NCI-H2196 (cell line): ENCODE data around the gene AP4E1.
"Not testable (repeated sequence)": the region's sequence is repeated elsewhere in the genome, so short reads cannot be mapped to it uniquely, and the experiment has no call there.

ENCODE experiments used
- DNase-seq: peaks from one replicate; lab custom pipeline; 2025; ENCODE audit not compliant: unreplicated experiment; lab: John Stamatoyannopoulos, UW

AP4E1 gene

DNA sequence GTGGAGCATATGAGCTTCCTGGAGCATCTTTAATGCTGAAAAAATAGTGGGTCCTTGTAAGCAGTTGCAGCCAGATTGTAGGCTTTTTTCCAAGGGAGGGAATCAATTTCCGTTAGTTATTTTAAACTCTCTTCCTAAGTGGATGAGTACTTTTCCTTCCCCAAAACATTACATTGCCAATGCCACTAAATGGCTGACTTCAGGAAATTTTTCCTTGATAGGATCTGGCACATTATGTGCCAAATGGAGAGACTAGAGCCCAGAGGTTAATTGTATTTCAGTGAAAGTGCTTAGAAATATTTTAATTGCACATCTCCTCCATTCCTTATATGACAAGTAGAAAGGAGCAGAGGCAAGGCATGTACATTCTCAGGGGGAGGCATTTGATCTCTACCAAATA, 102.7 kb downstream of the AP4E1 start:
- DNase-seq, result no peak

DNA sequence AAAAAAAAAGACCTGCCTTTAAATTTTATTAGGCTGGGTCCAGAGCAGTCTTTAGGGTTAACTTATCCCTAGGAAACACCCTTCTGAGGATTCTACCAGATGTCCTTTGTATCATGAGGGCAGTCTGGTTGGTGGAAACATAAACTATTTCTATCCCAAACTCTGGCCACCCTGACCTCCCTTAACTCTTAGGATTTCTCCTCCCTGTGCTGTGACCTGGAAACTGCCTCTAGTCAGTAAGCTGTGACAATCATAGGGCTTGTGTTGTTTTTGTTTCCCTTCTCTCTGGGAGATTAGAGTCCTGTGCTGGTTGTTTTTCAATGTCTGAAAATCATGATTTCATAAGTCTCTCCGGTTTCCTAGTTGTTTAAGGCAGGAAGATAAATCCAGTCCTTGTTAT, 108.1 kb downstream of the AP4E1 start:
- no peak for DNase-seq

DNA sequence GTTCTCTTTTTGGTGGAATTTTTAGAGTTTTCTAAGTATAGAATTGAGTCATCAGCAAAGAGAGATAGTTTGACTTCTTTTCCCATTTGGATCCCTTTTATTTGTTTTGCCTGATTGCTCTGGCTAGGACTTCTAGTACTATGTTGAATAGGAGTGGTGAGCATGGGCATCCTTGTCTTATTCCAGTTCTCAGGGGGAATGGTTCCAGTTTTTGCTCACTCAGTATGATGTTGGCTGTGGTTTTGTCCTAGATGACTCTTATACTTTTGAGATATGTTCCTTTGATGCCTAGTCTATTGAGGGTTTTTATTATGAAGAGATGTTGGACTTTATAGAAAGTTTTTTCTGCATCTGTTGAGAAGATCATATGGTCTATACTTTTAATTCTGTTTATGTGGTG, 113.7 kb downstream of the AP4E1 start:
- DNase-seq, result no peak

DNA sequence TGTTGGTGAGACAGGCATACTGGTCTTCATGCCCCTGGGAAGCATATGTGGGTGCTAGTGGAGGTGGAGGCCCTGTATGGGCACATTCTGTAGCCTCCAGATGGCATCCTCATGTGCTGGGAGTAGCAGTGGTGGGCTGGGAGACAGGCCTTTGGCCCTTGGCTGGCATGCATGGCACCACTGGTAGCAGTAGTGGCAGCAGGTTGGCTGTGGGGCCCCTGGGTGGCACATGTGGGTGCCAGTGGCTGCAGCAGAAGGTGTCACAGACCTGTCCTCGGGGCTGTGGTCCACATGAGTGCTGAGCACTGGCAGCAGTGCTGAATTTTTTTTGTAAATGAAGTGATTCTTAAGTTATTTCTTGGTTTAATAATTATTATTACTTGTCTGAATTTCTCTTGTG, 115.0 kb downstream of the AP4E1 start:
- DNase-seq, result no peak

DNA sequence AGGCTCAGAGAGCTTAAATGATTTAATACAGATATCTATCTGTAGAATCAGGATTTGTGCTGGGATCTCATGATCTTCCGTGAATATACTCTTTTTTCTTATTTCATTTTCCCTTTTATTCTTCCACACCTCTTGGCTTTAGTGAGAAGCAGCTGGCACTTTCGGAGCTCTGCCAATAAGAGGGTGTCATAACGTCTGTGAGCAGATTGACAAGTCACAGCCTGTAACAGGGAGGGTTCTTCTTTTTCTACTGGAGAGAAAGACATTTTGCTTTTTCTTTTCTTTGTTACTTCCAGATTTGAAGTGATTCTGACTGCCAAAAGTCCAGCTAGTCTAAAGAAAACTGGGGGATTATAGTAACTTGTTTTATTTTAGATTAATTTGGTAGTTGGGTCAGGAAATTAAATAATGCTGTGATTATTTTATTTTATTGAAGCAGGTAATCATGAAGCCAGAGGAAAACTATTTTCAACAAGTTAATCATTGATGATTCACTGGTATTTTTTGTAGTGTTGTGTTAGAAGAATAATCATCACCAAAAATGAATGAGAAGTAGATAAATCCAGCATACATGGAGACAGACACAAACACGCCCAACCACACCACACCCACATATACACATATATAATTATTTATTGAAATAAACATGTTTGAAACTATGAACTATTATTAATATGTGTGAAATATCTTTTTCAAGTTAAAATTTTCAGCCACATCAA, 116.4 kb downstream of the AP4E1 start:
- no peak for DNase-seq

DNA sequence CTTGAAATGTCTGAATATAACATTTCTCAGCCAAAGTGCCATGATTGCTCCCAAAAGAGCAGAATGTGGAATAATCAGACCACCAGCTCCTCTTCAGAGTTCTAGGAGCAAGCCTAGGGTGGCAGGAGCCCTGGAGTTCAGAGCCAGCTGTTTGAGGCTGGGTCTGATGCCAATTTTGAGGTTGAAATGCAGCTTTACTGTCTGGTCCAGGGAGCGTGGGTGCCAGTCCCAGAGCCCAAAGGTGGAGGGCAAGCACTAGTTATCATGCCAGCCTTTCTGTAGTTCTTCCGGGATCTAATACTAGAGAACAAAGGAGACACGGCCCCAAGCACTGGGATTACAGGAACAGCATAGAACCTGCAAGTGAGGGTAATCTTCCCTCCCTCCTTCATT, 117.0 kb downstream of the AP4E1 start:
- no peak for DNase-seq

DNA sequence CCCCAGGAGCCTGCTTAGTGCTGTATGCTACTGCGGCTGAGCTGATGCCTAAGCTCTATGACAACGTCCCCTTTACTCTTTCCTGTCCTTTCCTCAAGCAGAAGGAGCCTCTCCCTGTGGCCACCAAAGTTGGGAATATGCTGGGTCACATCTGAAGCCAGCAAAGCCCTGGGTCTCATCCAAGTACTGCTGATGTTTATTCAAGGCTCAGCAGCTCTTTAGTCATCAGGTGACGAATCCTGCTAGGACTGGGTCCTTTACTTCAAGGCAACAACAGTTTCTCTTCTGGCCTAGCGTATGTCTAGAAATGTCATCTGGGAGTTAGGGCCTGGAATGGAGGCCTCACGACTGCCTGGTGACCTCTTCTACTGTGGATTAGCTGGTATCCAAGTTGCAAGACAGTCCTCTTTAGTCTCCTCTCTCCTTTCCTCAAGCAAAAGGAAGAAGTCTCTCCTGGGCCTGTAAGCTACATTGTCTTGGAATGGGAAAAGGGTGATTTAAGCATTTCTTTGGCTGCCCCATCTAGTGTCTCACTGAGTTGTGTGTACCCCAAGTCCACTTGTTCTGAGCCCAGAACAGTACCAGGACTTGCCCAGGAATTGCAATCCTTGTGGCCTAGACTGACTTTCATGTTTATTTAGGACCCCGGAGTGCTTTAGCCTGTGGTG, 122.3 kb downstream of the AP4E1 start:
- DNase-seq, result no peak

DNA sequence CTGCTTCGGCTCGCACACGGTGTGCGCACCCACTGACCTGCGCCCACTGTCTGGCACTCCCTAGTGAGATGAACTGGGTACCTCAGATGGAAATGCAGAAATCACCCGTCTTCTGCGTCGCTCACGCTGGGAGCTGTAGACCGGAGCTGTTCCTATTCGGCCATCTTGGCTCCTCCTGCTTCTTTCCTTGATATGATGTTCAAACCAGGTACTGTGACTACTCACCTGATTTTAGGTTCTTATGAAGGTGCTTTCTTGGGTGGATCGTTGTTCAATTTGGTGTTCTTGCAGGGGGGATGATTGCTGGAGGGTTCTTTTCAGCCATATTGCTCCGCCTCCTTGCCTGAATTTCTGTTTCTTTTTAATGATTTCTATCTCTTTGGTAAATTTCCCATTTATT, 129.0 kb downstream of the AP4E1 start:
- DNase-seq, result not testable (repeated sequence)

DNA sequence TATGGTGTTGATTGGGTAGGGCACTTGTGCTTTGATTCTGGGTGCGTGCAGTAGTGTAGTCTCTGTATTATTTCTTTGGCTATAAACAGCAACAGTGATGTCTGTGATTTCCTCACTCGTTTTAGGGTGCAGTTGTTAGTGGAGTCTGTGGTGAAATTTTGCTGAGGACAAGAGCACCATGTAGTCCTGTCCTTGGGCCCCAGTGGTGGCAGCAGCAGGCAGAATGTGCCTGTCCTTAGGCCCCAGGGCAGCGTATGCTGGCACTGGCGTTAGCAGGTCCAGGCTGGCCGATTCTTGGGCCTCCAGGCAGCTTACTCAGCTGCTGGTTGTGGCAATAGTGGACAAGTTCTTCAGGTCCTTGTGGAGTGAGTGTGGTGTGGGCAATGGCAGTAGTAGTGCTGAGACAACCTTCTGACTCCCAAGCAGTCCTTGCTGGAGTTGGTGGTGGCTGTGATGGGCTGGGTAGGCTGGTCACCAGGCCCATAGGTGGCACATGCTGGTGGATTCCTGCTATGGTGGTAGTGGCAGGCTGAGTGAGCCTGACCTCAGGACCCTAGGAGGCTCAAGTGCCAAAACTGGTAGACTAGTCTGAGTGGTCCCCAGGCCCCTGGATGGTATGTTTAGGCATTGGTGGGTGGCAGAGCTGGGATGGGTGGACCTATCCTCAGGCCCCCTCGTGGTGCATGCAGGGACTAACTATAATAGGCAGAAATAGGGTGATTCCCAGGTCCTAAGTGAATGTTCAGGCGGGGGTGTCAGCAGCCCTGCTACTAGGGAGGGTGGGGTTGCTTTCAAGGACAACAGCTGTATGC, 129.9 kb downstream of the AP4E1 start:
- DNase-seq, result no peak

DNA sequence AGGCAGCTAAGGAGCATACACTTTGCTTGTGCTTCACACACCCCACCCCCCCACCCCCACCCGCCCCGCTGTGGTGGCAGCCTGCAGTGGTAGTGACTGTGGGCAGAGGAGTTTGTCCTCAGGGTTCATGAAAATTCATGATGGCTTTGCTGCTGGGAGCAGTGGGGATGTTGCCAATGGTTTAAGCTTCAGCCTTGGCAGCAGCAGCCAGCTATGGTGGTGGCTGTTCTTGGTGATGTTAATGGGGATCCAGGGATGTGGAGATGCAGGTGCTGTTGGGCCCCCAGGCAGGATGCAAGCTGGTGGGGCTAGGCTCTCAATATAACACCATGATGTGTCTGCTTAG, 130.5 kb downstream of the AP4E1 start:
- no peak for DNase-seq

DNA sequence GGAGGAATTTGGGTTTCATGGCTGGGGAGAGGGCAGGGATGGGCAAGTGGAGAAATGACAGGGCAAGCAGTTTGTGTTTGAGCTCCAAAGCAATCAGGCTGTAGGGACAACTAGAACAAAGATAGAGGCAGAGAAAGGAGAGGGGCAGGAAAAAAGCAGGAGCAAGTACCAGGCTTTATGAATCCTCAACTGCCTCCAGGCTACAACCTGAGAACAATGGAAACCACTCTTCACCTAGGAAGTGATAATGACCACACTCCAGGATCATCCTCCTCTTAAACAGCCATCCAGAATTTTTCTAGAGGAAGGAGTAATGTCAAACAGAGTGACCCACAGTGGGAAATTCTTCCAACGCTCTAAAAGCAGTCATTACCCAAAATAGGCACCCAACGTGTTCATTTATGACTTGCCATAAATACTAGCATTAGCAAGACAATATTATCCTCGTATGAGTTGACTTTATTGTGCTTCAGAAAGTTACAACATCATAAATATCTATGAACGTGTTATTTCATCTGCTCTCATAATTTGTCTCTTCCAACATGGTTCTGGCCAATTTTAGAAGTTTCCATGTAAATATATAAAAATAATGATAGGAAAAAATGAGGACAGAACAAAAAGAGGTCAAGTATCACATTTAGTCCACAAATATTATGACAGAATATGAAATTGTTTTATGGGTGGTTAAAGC, 135.7 kb downstream of the AP4E1 start:
- no peak for DNase-seq

DNA sequence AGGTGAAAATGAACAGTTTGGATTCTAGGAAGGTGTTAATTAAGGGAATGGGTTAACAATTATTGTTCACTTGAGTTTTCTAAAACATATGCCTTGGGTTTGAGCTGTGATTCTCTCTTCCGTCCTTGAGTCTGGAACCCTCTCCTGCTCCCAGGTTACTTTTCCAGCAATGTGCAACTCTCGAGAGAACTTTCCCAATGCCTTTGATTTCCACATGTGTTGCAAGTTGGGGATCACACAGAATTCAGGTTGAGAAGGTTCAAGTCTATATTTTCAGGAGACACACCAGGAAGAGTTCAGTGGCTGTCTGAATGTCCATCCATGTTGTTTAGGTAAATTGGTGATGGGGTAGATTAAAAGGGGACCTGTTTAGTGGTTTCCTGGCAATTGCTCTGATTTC, 137.5 kb downstream of the AP4E1 start:
- DNase-seq, result no peak

DNA sequence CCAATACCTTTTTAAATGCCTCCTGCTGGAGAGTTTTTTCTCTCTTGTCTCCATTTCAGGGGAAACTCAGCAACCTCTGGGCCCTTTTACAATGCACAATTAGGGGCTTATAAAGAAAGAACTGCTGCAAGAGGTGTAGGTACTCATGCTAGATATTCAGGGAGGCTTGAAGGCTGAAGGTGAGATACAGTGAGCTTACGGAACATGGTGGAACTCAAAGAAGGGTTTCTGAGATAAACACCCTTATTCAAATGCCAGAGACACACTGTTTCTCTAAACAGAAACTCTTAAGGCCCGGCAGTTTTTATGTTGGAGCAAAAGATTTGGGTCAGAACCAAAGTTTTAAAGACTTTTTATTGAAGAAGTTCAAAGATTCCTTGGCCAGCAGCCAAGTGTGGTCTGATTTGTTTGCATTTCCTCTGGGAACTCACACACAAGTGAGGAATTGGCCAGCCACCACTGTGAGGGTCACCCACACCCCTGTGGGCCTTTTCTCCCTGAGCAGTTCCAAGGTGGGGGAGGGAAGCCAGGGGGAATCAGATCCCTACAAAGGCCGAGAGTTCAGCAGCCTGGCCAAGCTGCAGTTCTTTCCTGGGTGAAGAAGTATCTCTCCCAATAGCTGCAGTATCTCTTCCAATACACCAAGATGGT, 138.4 kb downstream of the AP4E1 start:
- DNase-seq, result no peak

DNA sequence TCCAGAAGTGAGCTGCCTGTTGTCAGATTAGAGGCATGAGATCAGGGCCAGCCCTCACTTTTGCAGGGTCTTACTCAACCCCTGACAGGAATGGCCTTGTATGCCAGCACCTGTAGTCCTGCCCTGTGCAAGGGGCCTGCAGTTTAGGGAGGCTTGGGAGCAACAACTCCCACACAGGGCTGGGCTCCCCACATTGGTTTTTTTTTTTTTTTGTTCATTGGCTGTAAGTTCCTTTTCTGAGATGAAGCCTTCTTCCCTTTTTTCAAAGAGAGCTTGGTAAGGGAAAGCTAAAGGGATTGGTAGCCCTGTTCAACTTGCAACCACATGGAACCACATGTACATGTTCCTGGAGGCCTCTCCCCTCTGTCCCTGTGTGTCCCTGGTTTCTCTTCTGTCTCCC, 139.8 kb downstream of the AP4E1 start:
- no peak for DNase-seq

DNA sequence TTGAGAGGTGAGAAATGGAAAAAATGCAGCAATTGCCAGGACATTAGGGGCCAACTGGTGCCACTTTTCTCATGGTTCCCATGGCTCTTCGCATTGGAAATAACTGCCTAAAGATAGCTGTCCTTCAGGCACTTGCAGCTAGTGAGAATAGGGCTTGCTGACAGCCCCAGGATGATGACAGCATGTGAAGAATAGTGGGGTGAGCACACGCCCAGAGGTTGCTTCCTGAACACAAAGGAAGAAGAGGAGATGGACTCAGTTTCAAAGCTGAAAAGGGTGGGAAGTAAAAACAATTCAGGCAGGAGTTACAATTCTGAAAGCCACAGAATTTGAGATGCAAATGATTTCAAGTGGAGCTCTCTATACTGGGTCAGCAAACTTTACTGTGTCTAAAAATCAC, 140.6 kb downstream of the AP4E1 start:
- DNase-seq, result no peak

DNA sequence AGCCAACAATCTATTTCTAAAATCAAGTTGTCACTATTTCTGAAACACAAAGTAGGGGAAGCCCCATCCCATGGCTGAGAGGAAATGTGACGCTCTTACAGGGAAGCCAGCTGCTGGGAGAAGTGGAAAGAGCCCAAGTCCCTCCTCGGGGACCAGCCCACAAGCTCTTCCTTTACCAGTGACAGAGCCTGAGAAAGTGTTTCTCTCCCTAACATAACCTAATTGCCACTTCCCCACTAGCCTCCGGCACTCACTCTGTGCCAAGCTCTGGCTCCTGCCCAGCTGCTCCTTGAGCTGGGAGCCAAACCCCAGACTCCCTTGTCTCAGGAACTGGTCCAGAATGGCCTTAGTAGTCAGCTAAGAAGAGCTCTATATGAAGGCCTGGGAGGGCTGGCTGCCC, 143.3 kb downstream of the AP4E1 start:
- DNase-seq, result peak; percentile 12

DNA sequence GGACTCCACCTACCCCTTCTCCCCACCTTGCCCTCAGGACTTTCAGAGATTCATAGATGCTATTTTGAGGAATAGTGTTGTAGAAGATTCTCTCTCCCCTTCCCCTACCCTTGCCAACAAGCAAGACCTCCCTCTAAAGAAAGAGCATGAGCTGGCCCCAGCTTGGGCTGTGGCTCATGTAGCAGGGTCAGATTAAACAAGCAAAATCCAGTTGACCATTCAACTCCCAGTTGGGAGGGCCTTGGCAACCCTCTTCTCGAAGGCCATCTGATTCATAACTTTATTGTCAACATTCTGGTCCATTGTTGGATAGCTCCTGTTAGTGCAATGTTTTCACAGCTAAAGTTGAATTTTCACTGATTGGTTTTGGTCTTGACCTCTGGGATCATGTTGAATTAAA, 145.1 kb downstream of the AP4E1 start:
- no peak for DNase-seq

DNA sequence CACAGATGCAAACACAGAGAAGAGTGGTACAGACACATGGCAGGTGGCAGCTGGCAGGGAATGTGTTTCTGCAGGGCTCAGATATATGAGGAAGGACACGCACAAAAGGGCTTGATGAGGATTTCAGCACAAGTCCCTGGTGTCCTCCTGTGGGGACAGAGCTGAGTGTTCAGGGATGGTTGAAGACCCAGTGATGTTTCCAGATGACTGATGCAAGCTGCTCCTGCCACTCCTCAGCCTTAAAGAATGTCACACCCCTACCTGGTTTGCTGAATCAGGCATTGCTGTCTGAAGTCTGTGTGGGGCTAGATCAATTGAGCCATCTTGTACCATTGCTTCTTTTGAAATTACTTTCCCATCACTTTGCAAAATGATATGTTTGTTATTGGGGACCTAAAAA, 146.1 kb downstream of the AP4E1 start:
- DNase-seq, result no peak
